Neural cell (in vitro differentiated cells): ENCODE results near the gene SNAPC2. TPM values are rescaled to one million over a fixed set of nuclear protein-coding genes. Genes with fewer than 3 reads are reported as not detected.
A peak's percentile ranks its signal among the peaks of the same experiment; 100 is the strongest.

ENCODE experiments used
- H2AFZ ChIP-seq: fragments of 200-600, 300-800 bp; sonication (generic), shearing (Covaris generic); 2 replicates; pipeline ENCODE4 v1.6.0; 2014; ENCODE audit warnings: low read depth, mild to moderate bottlenecking, antibody characterized with exemption, low read length, moderate library complexity
- H3F3A ChIP-seq: fragments of 200-600 bp; shearing (Covaris generic); 2 replicates; pipeline ENCODE4 v1.6.1; 2016; ENCODE audit warnings: mild to moderate bottlenecking, moderate library complexity, mixed read lengths, antibody characterized with exemption, low read length; ENCODE audit not compliant: insufficient read depth, poor library complexity, severe bottlenecking
- H3K27ac ChIP-seq: fragments of 200-600, 300-800 bp; sonication (generic), shearing (Covaris generic); 2 replicates; pipeline ENCODE4 v1.5.1; 2014; ENCODE audit warnings: mild to moderate bottlenecking, low read length, moderate library complexity
- H3K27me3 ChIP-seq: fragments of 300-800, 200-600 bp; sonication (generic), shearing (Covaris generic); 2 replicates; pipeline ENCODE4 v1.6.0; 2014; ENCODE audit warnings: mild to moderate bottlenecking, low read depth, low read length, moderate library complexity; ENCODE audit not compliant: insufficient read depth
- H3K36me3 ChIP-seq: fragments of 300-800, 200-600 bp; sonication (generic), shearing (Covaris generic); 2 replicates; pipeline ENCODE4 v1.5.1; 2014; ENCODE audit warnings: mild to moderate bottlenecking, antibody characterized with exemption, low read length, moderate library complexity; ENCODE audit not compliant: insufficient read depth
- H3K4me2 ChIP-seq: fragments of 300-800, 200-600 bp; sonication (generic), shearing (Covaris generic); 2 replicates; pipeline ENCODE4 v1.6.0; 2014; ENCODE audit warnings: mild to moderate bottlenecking, low read length
- H3K4me3 ChIP-seq: fragments of 300-800, 200-600 bp; sonication (generic), shearing (Covaris generic); 2 replicates; pipeline ENCODE4 v1.5.1; 2014; ENCODE audit warnings: mild to moderate bottlenecking, low read length, moderate library complexity
- H3K79me2 ChIP-seq: fragments of 200-600 bp; shearing (Covaris generic); replicated peaks from 2 replicates; pipeline ENCODE4 v1.6.0; 2014; ENCODE audit warnings: mild to moderate bottlenecking, low read length, moderate library complexity; ENCODE audit not compliant: insufficient read depth
- H3K9ac ChIP-seq: fragments of 300-800, 200-600 bp; sonication (generic), shearing (Covaris generic); 2 replicates; pipeline ENCODE4 v1.6.1; 2016; ENCODE audit warnings: mild to moderate bottlenecking, low read length, mixed read lengths
- H3K9me2 ChIP-seq: fragments of 200-600 bp; shearing (Covaris generic); 2 replicates; pipeline ENCODE4 v1.6.1; 2016; ENCODE audit warnings: mild to moderate bottlenecking, low read length, mixed read lengths; ENCODE audit not compliant: insufficient read depth
- H3K9me3 ChIP-seq: fragments of 200-600, 300-800 bp; sonication (generic), shearing (Covaris generic); 2 replicates; pipeline ENCODE4 v1.6.1; 2016; ENCODE audit warnings: mild to moderate bottlenecking, mixed run types, low read length, moderate library complexity, mixed read lengths
- H4K20me1 ChIP-seq: fragments of 200-600 bp; shearing (Covaris generic); 2 replicates; pipeline ENCODE4 v1.6.1; 2016; ENCODE audit warnings: mild to moderate bottlenecking, mixed run types; ENCODE audit not compliant: insufficient read depth
- EP300 ChIP-seq: fragments of 450-650 bp; conservative IDR thresholded peaks from 2 replicates; pipeline ENCODE4 v1.6.1; 2014; ENCODE audit warnings: antibody characterized with exemption, mild to moderate bottlenecking, moderate library complexity; ENCODE audit not compliant: poor library complexity, severe bottlenecking
- EZH2 ChIP-seq: fragments of 200-600, 300-800 bp; shearing (Covaris generic), sonication (generic); IDR thresholded peaks from 2 replicates; pipeline ENCODE4 v1.6.1; 2014; ENCODE audit warnings: antibody characterized with exemption, low read length, borderline replicate concordance, mild to moderate bottlenecking; ENCODE audit not compliant: insufficient read depth, poor library complexity, severe bottlenecking
- MXI1 ChIP-seq: fragments of 450-650 bp; conservative IDR thresholded peaks from 2 replicates; pipeline ENCODE4 v1.6.1; 2014; ENCODE audit warnings: antibody characterized with exemption, mild to moderate bottlenecking; ENCODE audit not compliant: poor library complexity, severe bottlenecking
- POLR2AphosphoS5 ChIP-seq: IDR thresholded peaks from 2 replicates; pipeline ENCODE4 v1.6.1; 2012
- RAD21 ChIP-seq: fragments of 450-650 bp; conservative IDR thresholded peaks from 2 replicates; pipeline ENCODE4 v1.6.1; 2014; ENCODE audit warnings: antibody characterized with exemption, mild to moderate bottlenecking, moderate library complexity
- REST ChIP-seq: IDR thresholded peaks from 2 replicates; pipeline ENCODE4 v1.6.1; 2012; ENCODE audit warnings: borderline replicate concordance
- SMC3 ChIP-seq: fragments of 450-650 bp; conservative IDR thresholded peaks from 2 replicates; pipeline ENCODE4 v1.6.1; 2014; ENCODE audit warnings: antibody characterized with exemption, mild to moderate bottlenecking, moderate library complexity; ENCODE audit not compliant: poor library complexity
- TAF1 ChIP-seq: IDR thresholded peaks from 2 replicates; pipeline ENCODE4 v1.6.1; 2012; ENCODE audit warnings: low read depth
- polyA plus RNA-seq: library from polyadenylated mRNA; depleted of rRNA; stranded (reverse); fragments of >200 nt; gene quantifications from 2 replicates; pipeline ENCODE4 v1.2.3, GENCODE V29; 2014
- TF ChIP-seq, protein P1 (sequence below): fragments of 450-650 bp; IDR thresholded peaks from 2 replicates; pipeline ENCODE4 v1.5.1; 2014; ENCODE audit warnings: antibody characterized with exemption, mild to moderate bottlenecking, moderate library complexity; ENCODE audit not compliant: poor library complexity, severe bottlenecking

Gene SNAPC2
- polyA plus RNA-seq, 1 donor from 2014 or later: 12.8 TPM

- Histone ChIP-seq H3K9me2 (no peaks in the 10 kb centered on the region), H3K4me2 (peak overlapping the region; percentile 77), H3F3A (peaks cover 4% of the 10 kb centered on the region), H3K4me3 (peak overlapping the region; percentile 86), H3K9me3 (no peaks in the 10 kb centered on the region), H2AFZ (peak overlapping the region; percentile 63), H3K36me3 (no peaks in the 10 kb centered on the region), H3K9ac (peak overlapping the region; percentile 94), H4K20me1 (no peaks in the 10 kb centered on the region), H3K27ac (peak overlapping the region; percentile 91), H3K27me3 (no peaks in the 10 kb centered on the region), H3K79me2 (peaks cover 13% of the 10 kb centered on the region)
- TF ChIP-seq EZH2: no peak
- no peak for TF ChIP-seq RAD21
- no peak for TF ChIP-seq MXI1
- no peak for TF ChIP-seq SMC3
- TF ChIP-seq TAF1: no peak
- TF ChIP-seq, protein P1, sequence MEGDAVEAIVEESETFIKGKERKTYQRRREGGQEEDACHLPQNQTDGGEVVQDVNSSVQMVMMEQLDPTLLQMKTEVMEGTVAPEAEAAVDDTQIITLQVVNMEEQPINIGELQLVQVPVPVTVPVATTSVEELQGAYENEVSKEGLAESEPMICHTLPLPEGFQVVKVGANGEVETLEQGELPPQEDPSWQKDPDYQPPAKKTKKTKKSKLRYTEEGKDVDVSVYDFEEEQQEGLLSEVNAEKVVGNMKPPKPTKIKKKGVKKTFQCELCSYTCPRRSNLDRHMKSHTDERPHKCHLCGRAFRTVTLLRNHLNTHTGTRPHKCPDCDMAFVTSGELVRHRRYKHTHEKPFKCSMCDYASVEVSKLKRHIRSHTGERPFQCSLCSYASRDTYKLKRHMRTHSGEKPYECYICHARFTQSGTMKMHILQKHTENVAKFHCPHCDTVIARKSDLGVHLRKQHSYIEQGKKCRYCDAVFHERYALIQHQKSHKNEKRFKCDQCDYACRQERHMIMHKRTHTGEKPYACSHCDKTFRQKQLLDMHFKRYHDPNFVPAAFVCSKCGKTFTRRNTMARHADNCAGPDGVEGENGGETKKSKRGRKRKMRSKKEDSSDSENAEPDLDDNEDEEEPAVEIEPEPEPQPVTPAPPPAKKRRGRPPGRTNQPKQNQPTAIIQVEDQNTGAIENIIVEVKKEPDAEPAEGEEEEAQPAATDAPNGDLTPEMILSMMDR: no peak
- TF ChIP-seq POLR2AphosphoS5: no peak
- no peak for TF ChIP-seq EP300
- TF ChIP-seq REST: no peak
Measured at GRCh38 chr19:7942981-7943443, 22.9 kb downstream of the SNAPC2 start.

DNA sequence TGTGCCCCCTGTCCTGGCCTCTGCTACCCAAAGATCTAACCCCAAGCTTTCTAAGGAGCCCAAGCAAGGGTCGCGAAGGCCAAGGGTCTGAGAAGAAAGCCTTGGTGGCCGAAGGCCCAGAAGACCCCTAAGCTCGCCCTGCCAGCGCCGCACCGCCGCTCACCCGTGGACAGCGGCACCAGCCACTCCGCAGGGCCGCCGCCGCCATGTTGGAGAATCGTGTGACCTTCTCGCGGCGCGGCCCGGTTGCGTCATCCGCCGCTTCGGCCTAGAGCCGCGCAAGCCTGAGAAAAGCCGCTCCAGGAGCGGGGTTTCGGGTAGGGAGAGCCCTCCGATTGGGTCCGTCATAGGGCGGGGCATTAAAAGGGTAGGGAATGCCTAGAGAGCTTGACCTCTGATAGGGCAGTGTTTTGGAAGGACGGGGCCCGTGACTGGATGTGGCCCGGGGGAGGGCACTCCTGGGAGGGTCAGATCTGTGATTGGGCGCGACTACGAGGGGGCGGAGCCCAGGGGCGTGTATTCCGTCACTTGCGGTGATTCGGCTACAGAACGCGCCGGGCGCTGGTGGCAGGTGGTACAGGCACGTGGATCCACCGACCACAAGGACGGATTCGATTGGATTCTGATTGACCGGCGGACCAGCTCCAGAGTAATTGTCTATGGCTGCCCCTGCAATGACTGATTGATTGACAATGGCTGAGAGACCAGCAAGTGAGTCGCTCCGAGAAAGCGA is 23.5 kb downstream of the SNAPC2 start, which contains the start of gene TIMM44:
Gene TIMM44, minus strand, starts transcription at position 223 of the 733 bp plus-strand sequence. Its CDS starts 15 bp downstream, at position 208.
- Histone ChIP-seq H3K4me2 (peak within 1 kb of the TSS; percentile 77), H3K4me3 (peak within 1 kb of the TSS; percentile 86), H3K79me2 (peaks cover 13% of the 10 kb centered on the region), H3F3A (peaks cover 4% of the 10 kb centered on the region), H3K9ac (peak within 1 kb of the TSS; percentile 94), H3K36me3 (no peaks in the 10 kb centered on the region), H3K27ac (peak within 1 kb of the TSS; percentile 91), H3K9me2 (no peaks in the 10 kb centered on the region), H3K27me3 (no peaks in the 10 kb centered on the region), H4K20me1 (no peaks in the 10 kb centered on the region), H3K9me3 (no peaks in the 10 kb centered on the region), H2AFZ (peak within 1 kb of the TSS; percentile 63)
- TF ChIP-seq TAF1 (peak; percentile 94), EP300 (no peak), MXI1 (peak; percentile 99), EZH2 (no peak), REST (peak; percentile 87), SMC3 (no peak), RAD21 (no peak), POLR2AphosphoS5 (peak; percentile 89)
